Measurements from ENCODE around the gene ZNF446. TPM values are rescaled to one million over a fixed set of nuclear protein-coding genes. Genes with fewer than 3 reads are reported as not detected.
A peak's percentile ranks its signal among the peaks of the same experiment; 100 is the strongest.

The ZNF446 gene
- total and polyA plus RNA-seq, 10 of the 15 experiments (the other 5 are each of a cell fraction or from before 2014, with no cell fraction given), result 0.14 to 6.9 (median 4.1) TPM

GRCh38 chr19:58516246-58516836 lies 40.2 kb downstream of the ZNF446 start (continued):
- TF ChIP-seq, protein P1, sequence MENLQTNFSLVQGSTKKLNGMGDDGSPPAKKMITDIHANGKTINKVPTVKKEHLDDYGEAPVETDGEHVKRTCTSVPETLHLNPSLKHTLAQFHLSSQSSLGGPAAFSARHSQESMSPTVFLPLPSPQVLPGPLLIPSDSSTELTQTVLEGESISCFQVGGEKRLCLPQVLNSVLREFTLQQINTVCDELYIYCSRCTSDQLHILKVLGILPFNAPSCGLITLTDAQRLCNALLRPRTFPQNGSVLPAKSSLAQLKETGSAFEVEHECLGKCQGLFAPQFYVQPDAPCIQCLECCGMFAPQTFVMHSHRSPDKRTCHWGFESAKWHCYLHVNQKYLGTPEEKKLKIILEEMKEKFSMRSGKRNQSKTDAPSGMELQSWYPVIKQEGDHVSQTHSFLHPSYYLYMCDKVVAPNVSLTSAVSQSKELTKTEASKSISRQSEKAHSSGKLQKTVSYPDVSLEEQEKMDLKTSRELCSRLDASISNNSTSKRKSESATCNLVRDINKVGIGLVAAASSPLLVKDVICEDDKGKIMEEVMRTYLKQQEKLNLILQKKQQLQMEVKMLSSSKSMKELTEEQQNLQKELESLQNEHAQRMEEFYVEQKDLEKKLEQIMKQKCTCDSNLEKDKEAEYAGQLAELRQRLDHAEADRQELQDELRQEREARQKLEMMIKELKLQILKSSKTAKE (IDR thresholded peaks at IDR 0.05; ENCODE audit: low read depth, poor library complexity, severe bottlenecking), result no peak

DNA sequence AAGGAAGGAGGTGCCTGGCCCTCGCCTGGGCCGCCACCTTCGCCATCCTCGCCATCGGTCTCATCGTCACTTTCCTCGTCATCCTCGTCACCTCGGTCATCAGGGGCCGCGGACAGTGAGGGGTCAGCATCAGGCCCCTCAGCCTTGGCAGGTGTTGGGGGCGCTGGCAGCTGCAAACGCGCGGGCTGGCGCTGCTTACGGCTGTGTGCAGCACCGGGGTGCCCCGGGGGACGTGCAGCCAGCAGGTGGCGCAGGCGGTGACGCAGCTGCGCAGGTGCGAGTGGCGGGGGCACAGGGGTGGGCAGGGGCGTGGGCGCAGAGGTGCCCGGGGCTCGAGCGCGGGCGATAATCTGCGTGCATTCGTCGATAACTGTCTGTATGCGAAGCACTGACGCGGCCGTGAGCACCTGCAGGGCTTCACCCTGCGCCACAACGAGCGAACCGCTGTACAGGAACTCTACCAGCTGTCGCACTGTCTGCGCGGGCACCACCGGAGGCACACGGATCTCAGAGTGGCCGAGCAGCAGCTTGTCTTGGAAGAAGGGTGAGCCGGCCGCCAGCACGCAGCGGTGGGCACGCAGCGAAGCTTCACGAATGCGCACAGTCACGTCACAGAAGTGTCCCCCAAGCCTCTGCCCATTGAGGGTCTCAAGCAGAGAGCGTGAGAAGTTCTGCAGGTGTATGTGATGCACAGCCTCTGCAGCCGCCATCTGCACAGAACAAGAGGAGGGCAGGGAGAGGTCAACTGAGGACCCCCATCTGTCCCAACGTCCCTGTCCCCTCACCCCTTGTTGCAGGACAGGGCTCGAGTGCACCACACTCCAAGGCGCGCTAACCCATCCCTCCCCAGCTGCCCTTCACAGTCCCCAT lies 41.0 kb downstream of the ZNF446 start:
- ChIA-PET POLR2A (no interaction called here), RAD21 (ENCODE audit: unreplicated experiment) (no interaction called here), SMC1A (ENCODE audit: uncharacterized antibody, unreplicated experiment) (interaction anchor here (1.0 kb wide), 1 partner anchor 21 kb away, joined by 3 read pairs; no protein-coding TSS in a partner anchor), CTCF (no interaction called here)
- intact Hi-C loops (cut with micrococcal nuclease; ENCODE audit: unreplicated experiment) (loop anchor here (5.0 kb wide), 1 partner anchor 190 kb away; the partner anchor contains the start of gene ZSCAN22), in situ Hi-C loops (cut with MboI) (no loop called here)
- Histone ChIP-seq H3K79me2 (ENCODE audit: control insufficient read depth, insufficient read depth, low read length) (peaks cover 39% of the 10 kb centered on the region), H3K27me3 (replicated peaks in 1 of 2; ENCODE audit: control insufficient read depth in 2 of 2, insufficient read depth in 2 of 2, low read length in 1 of 2) (no peaks in the 10 kb centered on the region), H3K9me3 (replicated peaks; ENCODE audit: control insufficient read depth, insufficient read depth, low read length) (no peaks in the 10 kb centered on the region), H3K4me3 (no peak overlapping the region), H3K36me3 (ENCODE audit: control insufficient read depth in 2 of 2, insufficient read depth in 2 of 2, low read length in 1 of 2) (peaks cover 0 to 8% of the 10 kb centered on the region in 2 experiments; a peak in 3 of 4 replicates), H4K20me1 (ENCODE audit: control insufficient read depth, insufficient read depth) (no peaks in the 10 kb centered on the region), H2AFZ (ENCODE audit: control insufficient read depth, low read depth, low read length) (no peak overlapping the region), H3K9ac (ENCODE audit: control insufficient read depth, insufficient read depth, low read length) (no peak overlapping the region), H3K4me2 (ENCODE audit: control insufficient read depth, insufficient read depth) (peak overlapping the region; percentile 32), H3K27ac (ENCODE audit: control insufficient read depth, insufficient read depth) (no peak overlapping the region), H3K4me1 (ENCODE audit: control insufficient read depth, insufficient read depth, low read length) (peaks cover 23% of the 10 kb centered on the region)
- no TSS peak for BruUV-seq (replicated peaks)
- DNase-seq (ENCODE audit: low read depth, low spot score) (no peak), FAIRE-seq (no peak), ATAC-seq (no peak)
- TF ChIP-seq, protein P2, sequence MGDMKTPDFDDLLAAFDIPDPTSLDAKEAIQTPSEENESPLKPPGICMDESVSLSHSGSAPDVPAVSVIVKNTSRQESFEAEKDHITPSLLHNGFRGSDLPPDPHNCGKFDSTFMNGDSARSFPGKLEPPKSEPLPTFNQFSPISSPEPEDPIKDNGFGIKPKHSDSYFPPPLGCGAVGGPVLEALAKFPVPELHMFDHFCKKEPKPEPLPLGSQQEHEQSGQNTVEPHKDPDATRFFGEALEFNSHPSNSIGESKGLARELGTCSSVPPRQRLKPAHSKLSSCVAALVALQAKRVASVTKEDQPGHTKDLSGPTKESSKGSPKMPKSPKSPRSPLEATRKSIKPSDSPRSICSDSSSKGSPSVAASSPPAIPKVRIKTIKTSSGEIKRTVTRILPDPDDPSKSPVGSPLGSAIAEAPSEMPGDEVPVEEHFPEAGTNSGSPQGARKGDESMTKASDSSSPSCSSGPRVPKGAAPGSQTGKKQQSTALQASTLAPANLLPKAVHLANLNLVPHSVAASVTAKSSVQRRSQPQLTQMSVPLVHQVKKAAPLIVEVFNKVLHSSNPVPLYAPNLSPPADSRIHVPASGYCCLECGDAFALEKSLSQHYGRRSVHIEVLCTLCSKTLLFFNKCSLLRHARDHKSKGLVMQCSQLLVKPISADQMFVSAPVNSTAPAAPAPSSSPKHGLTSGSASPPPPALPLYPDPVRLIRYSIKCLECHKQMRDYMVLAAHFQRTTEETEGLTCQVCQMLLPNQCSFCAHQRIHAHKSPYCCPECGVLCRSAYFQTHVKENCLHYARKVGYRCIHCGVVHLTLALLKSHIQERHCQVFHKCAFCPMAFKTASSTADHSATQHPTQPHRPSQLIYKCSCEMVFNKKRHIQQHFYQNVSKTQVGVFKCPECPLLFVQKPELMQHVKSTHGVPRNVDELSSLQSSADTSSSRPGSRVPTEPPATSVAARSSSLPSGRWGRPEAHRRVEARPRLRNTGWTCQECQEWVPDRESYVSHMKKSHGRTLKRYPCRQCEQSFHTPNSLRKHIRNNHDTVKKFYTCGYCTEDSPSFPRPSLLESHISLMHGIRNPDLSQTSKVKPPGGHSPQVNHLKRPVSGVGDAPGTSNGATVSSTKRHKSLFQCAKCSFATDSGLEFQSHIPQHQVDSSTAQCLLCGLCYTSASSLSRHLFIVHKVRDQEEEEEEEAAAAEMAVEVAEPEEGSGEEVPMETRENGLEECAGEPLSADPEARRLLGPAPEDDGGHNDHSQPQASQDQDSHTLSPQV (IDR thresholded peaks at IDR 0.05), result no peak
- TF ChIP-seq, protein P3, sequence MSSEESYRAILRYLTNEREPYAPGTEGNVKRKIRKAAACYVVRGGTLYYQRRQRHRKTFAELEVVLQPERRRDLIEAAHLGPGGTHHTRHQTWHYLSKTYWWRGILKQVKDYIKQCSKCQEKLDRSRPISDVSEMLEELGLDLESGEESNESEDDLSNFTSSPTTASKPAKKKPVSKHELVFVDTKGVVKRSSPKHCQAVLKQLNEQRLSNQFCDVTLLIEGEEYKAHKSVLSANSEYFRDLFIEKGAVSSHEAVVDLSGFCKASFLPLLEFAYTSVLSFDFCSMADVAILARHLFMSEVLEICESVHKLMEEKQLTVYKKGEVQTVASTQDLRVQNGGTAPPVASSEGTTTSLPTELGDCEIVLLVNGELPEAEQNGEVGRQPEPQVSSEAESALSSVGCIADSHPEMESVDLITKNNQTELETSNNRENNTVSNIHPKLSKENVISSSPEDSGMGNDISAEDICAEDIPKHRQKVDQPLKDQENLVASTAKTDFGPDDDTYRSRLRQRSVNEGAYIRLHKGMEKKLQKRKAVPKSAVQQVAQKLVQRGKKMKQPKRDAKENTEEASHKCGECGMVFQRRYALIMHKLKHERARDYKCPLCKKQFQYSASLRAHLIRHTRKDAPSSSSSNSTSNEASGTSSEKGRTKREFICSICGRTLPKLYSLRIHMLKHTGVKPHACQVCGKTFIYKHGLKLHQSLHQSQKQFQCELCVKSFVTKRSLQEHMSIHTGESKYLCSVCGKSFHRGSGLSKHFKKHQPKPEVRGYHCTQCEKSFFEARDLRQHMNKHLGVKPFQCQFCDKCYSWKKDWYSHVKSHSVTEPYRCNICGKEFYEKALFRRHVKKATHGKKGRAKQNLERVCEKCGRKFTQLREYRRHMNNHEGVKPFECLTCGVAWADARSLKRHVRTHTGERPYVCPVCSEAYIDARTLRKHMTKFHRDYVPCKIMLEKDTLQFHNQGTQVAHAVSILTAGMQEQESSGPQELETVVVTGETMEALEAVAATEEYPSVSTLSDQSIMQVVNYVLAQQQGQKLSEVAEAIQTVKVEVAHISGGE (CRISPR knock-in tag; IDR thresholded peaks at IDR 0.05), result no peak
- TF ChIP-seq HDAC2 (IDR thresholded peaks at IDR 0.05), result no peak
- no peak for TF ChIP-seq NFYA (IDR thresholded peaks at IDR 0.05; ENCODE audit: borderline replicate concordance, low read depth, low read length)
- peak; percentile 20; the same call in 1 of the 2 replicates for TF ChIP-seq POLR2A (IDR thresholded peaks at IDR 0.05; ENCODE audit: low read depth, low read length)
- TF ChIP-seq CREM (IDR thresholded peaks at IDR 0.05; ENCODE audit: low read depth), result no peak
- TF ChIP-seq STAT3 (IDR thresholded peaks at IDR 0.05; ENCODE audit: low read depth, low read length), result no peak
- no peak for TF ChIP-seq BACH1 (IDR thresholded peaks at IDR 0.05; ENCODE audit: borderline replicate concordance)
- TF ChIP-seq CHD2 (IDR thresholded peaks at IDR 0.05; ENCODE audit: borderline replicate concordance, low read depth, low read length), result no peak
- WGBS (ENCODE audit: insufficient coverage, insufficient replicate concordance, low lambda C conversion rate, missing lambda C conversion rate), result 94% methylated on average over 48 of the region's 65 CpGs
